OCI-LY7 (cell line): ENCODE measurements around the gene ITIH4. TPM values are rescaled to one million over a fixed set of nuclear protein-coding genes. Genes with fewer than 3 reads are reported as not detected.

Experiments used
- Bru-seq: library from RNA; stranded (reverse); fragments of 400-500 nt; gene quantifications from one replicate; lab custom pipeline; 2021; lab: Mats Ljungman, UMichigan
- BruChase-seq, 2 experiments: library from RNA; stranded (reverse); fragments of 400-500 nt; gene quantifications; one replicate each; lab custom pipeline; 2021; lab: Mats Ljungman, UMichigan
- BruUV-seq: library from RNA; stranded (reverse); fragments of 400-500 nt; replicated peaks from 2 replicates; lab custom pipeline; 2021; lab: Mats Ljungman, UMichigan
- CTCF ChIA-PET: fragments of 300-600 bp; sonication (Branson Sonifier 250); formaldehyde crosslinking; loops from one replicate; lab custom pipeline; 2022; ENCODE audit warnings: antibody characterized with exemption; ENCODE audit not compliant: unreplicated experiment; lab: Charles Lee
- POLR2A ChIA-PET: fragments of 300-600 bp; sonication (Branson Sonifier 250); formaldehyde crosslinking; loops from one replicate; lab custom pipeline; 2022; ENCODE audit warnings: antibody characterized with exemption; lab: Charles Lee
- DNase-seq: peaks from one replicate; pipeline ENCODE4 v3.0.0-alpha.2; 2015; ENCODE audit warnings: low spot score
- H2AFZ ChIP-seq: fragments of 200-600 bp; sonication (generic), shearing (Covaris generic); 2 replicates; pipeline ENCODE4 v1.6.1; 2014; ENCODE audit warnings: mild to moderate bottlenecking, antibody characterized with exemption, low read length, moderate library complexity
- H3K27ac ChIP-seq: fragments of 200-600 bp; sonication (generic); 2 replicates; pipeline ENCODE4 v1.5.1; 2014; ENCODE audit warnings: mixed run types, low read depth, mild to moderate bottlenecking, moderate library complexity, low read length, inconsistent platforms; ENCODE audit not compliant: poor library complexity, severe bottlenecking
- H3K36me3 ChIP-seq: fragments of 200-600 bp; sonication (generic); 2 replicates; pipeline ENCODE4 v1.6.1; 2014; ENCODE audit warnings: mild to moderate bottlenecking, antibody characterized with exemption, low read length, moderate library complexity, mixed read lengths; ENCODE audit not compliant: insufficient read depth
- H3K4me1 ChIP-seq: fragments of 200-600 bp; sonication (generic); 2 replicates; pipeline ENCODE4 v1.5.1; 2014; ENCODE audit warnings: mild to moderate bottlenecking, low read length; ENCODE audit not compliant: insufficient read depth, poor library complexity, severe bottlenecking
- H3K4me2 ChIP-seq: fragments of 200-600 bp; sonication (generic); 2 replicates; pipeline ENCODE4 v1.6.1; 2014; ENCODE audit warnings: mild to moderate bottlenecking, low read length
- H3K4me3 ChIP-seq: fragments of 200-600 bp; sonication (generic); 2 replicates; pipeline ENCODE4 v1.5.1; 2014; ENCODE audit warnings: mild to moderate bottlenecking, low read depth, low read length; ENCODE audit not compliant: poor library complexity, severe bottlenecking
- H3K79me2 ChIP-seq: fragments of 200-600 bp; sonication (generic); 2 replicates; pipeline ENCODE4 v1.6.1; 2016; ENCODE audit warnings: low read depth, mild to moderate bottlenecking, low read length, moderate library complexity, mixed read lengths; ENCODE audit not compliant: insufficient read depth
- H3K9me2 ChIP-seq: fragments of 200-600 bp; sonication (generic); 2 replicates; pipeline ENCODE4 v1.6.1; 2016; ENCODE audit warnings: mild to moderate bottlenecking, low read length, mixed read lengths; ENCODE audit not compliant: insufficient read depth
- H3K9me3 ChIP-seq: fragments of 200-600 bp; sonication (generic); 2 replicates; pipeline ENCODE4 v1.6.1; 2014; ENCODE audit warnings: mild to moderate bottlenecking, mixed run types, low read length, mixed read lengths
- H4K20me1 ChIP-seq: fragments of 200-600 bp; sonication (generic); 2 replicates; pipeline ENCODE4 v1.6.1; 2014; ENCODE audit warnings: mild to moderate bottlenecking, antibody characterized with exemption, low read length, moderate library complexity, mixed read lengths; ENCODE audit not compliant: insufficient read depth
- CTCF ChIP-seq: fragments of 200-600 bp; sonication (generic); conservative IDR thresholded peaks from 2 replicates; pipeline ENCODE4 v1.5.1; 2014; ENCODE audit warnings: mild to moderate bottlenecking, antibody characterized with exemption, low read length, moderate library complexity, mixed read lengths
- EZH2phosphoT487 ChIP-seq: fragments of 200-600 bp; sonication (generic); IDR thresholded peaks from 2 replicates; pipeline ENCODE4 v1.6.1; 2018; ENCODE audit warnings: low read depth, borderline replicate concordance, mild to moderate bottlenecking, mixed run types, antibody characterized with exemption, low read length, moderate library complexity, mixed read lengths
- intact Hi-C: fragments of 100-400 bp; cut with micrococcal nuclease; formaldehyde crosslinking; loops from one replicate; pipeline ENCODE4 v1.10.0; 2022; ENCODE audit not compliant: unreplicated experiment
- long read RNA-seq: library from polyadenylated mRNA; stranded (forward); transcript quantifications from one replicate; pipeline ENCODE4 v2.0.0, GENCODE V29; 2022
- total RNA-seq, 2 experiments: library from RNA; depleted of rRNA in 1 of 2; stranded (reverse); fragments of >200 nt in 1 of 2; shearing (Covaris generic) in 1 of 2; gene quantifications; 2 replicates each; pipeline ENCODE4 v1.2.3, GENCODE V29; 2014 to 2022

ITIH4 gene
- total RNA-seq (2014; rRNA removed; shearing (Covaris generic)) (2.1 and 13.3 TPM in 2 replicates), total RNA-seq (2022) (2.2 and 4.6 TPM in 2 replicates), Bru-seq, nascent RNA (percentile 26 among the genes with signal in this experiment), BruChase-seq, experiment 1, labeled RNA remaining after a 6-hour chase (percentile 35 among the genes with signal in this experiment), BruChase-seq, experiment 2, labeled RNA remaining after a 2-hour chase (percentile 20 among the genes with signal in this experiment)
- long read RNA-seq, partial matches to known transcripts, result 2 of 2 reads
- long read RNA-seq, other reads (novel, unspliced or antisense), result 0 of 2 reads

- Histone ChIP-seq H3K36me3 (no peaks in the 10 kb centered on the region), H3K4me3 (no peak within 1 kb of the TSS), H3K79me2 (no peaks in the 10 kb centered on the region), H3K4me2 (no peak within 1 kb of the TSS), H2AFZ (no peak within 1 kb of the TSS), H3K9me3 (no peaks in the 10 kb centered on the region), H3K9me2 (no peaks in the 10 kb centered on the region), H3K27ac (no peak within 1 kb of the TSS), H4K20me1 (no peaks in the 10 kb centered on the region), H3K4me1 (no peaks in the 10 kb centered on the region)
- DNase-seq, result no peak
- ChIA-PET CTCF (no interaction called here), POLR2A (no interaction called here)
- BruUV-seq, result no TSS peak
- TF ChIP-seq EZH2phosphoT487, result no peak
- intact Hi-C loops, result no loop called here
Observed at GRCh38 chr3:52830535-52831258, at the start of gene ITIH4. TSS of gene ITIH4 (minus strand) at chr3:52830672. CDS start at chr3:52830642, 30 bp downstream.

GRCh38 chr3:52880047-52880446 is 49.6 kb upstream of the ITIH4 start:
- no peak for DNase-seq
- no peaks in the 10 kb centered on the region for H3K79me2 ChIP-seq
- H3K4me3 ChIP-seq, result no peak overlapping the region
- H3K36me3 ChIP-seq, result peaks cover 7% of the 10 kb centered on the region
- no peaks in the 10 kb centered on the region for H4K20me1 ChIP-seq
- BruUV-seq, result no TSS peak
- H3K9me3 ChIP-seq, result no peaks in the 10 kb centered on the region; the same call in 1 of the 2 replicates
- H3K4me1 ChIP-seq, result peaks cover 5% of the 10 kb centered on the region
- ChIA-PET POLR2A (no interaction called here), CTCF (no interaction called here)
- no peak overlapping the region for H3K4me2 ChIP-seq
- intact Hi-C loops, result no loop called here
- H2AFZ ChIP-seq, result no peak overlapping the region
- H3K9me2 ChIP-seq, result no peaks in the 10 kb centered on the region
- no peak for TF ChIP-seq EZH2phosphoT487
- no peak overlapping the region for H3K27ac ChIP-seq

- ChIA-PET POLR2A (interaction anchor here (0.8 kb wide), 1 partner anchor 24 kb away, joined by 3 read pairs; no protein-coding TSS in a partner anchor), CTCF (no interaction called here)
- Histone ChIP-seq H3K79me2 (no peaks in the 10 kb centered on the region), H3K27ac (no peak overlapping the region), H2AFZ (no peak overlapping the region), H3K4me1 (peaks cover 5% of the 10 kb centered on the region), H3K9me2 (no peaks in the 10 kb centered on the region), H3K4me2 (no peak overlapping the region), H4K20me1 (no peaks in the 10 kb centered on the region), H3K36me3 (peaks cover 2% of the 10 kb centered on the region), H3K9me3 (no peaks in the 10 kb centered on the region; the same call in 1 of the 2 replicates), H3K4me3 (no peak overlapping the region)
- BruUV-seq, result no TSS peak
- no peak for DNase-seq
- no peak for TF ChIP-seq CTCF
- TF ChIP-seq EZH2phosphoT487, result no peak
- intact Hi-C loops, result no loop called here
Observed at GRCh38 chr3:52879581-52879980, 49.1 kb upstream of the ITIH4 start.
